HG02610 (cell line): Measurements from ENCODE around the gene RNU7-1.

Experiments
- ATAC-seq: cut with Tn5 transposase; IDR thresholded peaks from one replicate; pipeline ENCODE4 v1.9.1; 2021; ENCODE audit warnings: mild to moderate bottlenecking, moderate library complexity; ENCODE audit not compliant: unreplicated experiment

The RNU7-1 gene

GRCh38 chr12:6987956-6988553, 44.4 kb downstream of the RNU7-1 start:
- ATAC-seq: no peak
